Articular chondrocyte of knee joint (primary cell): ENCODE measurements around the gene PRR11. TPM values are rescaled to one million over a fixed set of nuclear protein-coding genes. Genes with fewer than 3 reads are reported as not detected.

Source experiments
- small RNA-seq: library from RNA; depleted of rRNA; stranded (forward); fragments of <200 nt; gene quantifications from one replicate; pipeline ENCODE3, GENCODE V24; 2012
- total RNA-seq: library from RNA; depleted of rRNA; stranded (reverse); fragments of >200 nt; gene quantifications from 2 replicates; pipeline ENCODE4 v1.2.3, GENCODE V29; 2012

The PRR11 gene
- 72.1 and 254 TPM in 2 replicates for total RNA-seq

DNA sequence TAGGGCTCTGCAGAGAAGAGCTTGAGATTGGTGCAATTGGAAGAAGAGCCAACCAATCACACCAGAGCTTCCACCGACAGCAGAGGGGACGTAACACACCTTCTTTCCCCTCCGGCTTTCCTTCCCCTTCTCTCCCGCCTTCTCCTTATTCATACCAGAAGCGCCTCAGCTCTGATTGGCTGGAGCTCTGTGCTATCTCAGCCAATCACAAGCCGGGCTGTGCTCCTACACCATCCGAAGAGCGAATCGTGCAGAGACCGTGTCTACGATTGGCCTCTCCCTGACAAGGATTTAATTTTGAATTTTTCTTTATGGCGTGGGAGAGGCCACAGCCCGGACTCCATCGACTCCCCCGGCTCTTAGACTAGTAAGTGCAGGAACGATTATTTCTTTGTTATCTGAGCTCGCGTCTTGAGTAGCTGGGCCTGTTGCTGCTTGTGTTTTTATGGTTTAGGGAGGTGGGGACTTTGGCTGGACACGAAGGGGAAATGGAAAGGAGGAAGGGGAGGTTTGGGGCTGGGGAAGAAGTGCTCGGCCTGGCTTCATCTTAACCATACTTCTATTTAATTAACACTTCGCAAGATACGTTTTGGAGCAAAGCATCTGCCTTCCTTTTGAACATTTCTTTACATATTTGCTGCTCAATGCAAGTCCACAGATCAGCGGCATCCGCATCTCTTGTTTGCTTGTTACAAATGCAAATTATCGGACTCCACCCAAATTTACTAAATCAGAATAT lies at the start of gene PRR11:
Gene PRR11 (plus strand): TSS at position 308 of the 739 bp plus-strand sequence. CDS start 14,007 bp downstream, outside the sequence.

DNA sequence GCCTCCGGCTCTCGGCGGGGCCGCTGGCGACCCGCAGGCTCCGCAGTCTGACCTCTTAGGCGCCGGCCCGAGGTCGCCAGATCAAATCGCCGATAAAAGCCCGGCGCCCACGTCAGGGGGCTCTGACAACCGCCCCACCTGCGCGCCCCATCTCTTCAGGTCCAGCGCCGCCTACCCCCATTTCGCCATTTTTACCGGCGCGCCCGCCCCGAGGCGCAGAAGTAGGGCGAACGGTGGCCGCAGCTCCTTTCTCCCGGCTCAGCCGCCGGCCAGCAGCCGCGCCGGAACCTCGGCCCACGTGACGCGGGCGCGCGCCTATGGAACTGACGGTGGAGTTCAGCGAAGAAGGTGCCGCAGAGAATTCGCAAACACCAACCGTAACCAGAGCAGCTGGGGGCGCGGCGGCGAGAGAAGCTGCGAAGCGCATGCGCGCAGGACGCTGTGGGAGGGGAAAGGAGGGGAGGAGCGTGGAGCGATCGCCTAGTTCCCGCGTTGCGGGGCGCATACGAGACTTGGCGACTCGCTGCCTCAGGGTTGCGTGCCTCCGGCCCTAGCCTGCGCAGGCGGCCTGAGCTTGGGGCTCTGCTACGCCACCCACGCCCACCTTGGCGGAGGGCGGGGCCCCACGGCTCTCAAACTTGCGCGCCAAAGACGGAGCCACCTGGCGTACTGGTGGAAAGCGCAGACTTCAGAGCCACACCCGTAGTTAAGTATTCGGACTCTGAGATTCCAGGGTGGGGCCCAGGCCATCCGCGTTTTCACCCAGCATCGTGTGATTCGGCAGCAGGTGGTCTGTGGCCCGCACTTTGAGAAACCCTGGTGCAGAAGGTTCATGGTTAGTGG lies 48.9 kb upstream of the PRR11 start, which contains the start of gene TRIM37:
Gene TRIM37 (minus strand): TSS at position 418 of the 843 bp plus-strand sequence. CDS start 419 bp downstream, outside the sequence.

DNA sequence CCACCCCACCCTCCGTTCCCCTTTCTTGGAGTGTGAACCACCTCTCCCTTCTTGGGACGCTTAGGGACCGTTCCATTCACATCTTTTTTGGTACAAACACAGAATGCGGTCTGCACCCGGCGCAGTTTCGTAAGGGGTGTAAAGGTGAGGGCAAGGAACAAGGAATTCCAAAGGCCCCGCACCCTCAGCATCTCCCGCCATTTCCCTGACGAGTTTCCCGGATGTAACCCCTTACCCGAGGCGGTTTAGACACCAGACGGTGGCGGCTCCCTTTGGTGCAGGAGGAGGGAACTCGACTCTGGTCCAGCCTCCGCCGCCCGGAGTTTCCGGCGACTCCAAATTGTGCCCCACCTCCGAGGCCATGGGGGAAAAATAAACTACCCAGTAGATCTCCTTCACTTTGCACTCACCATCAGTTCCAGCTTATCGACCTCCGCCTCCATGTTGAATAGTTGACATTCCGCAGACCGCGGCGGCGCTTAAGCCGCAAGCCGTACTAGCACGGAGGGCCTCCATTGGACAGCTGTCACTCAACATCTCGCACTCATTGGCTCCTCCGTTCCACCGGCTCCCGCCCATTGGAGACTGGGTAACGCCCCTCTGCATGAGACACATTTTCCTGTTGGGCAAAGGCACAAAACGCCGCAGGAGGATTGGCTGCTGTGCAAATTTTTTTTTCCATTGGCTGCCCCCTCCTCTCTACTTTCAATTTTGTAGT lies 666 bp upstream of the PRR11 start, which contains the start of gene SKA2:
Gene SKA2 (minus strand): TSS at position 466 of the 718 bp plus-strand sequence. CDS start 23 bp downstream, at position 443.

DNA sequence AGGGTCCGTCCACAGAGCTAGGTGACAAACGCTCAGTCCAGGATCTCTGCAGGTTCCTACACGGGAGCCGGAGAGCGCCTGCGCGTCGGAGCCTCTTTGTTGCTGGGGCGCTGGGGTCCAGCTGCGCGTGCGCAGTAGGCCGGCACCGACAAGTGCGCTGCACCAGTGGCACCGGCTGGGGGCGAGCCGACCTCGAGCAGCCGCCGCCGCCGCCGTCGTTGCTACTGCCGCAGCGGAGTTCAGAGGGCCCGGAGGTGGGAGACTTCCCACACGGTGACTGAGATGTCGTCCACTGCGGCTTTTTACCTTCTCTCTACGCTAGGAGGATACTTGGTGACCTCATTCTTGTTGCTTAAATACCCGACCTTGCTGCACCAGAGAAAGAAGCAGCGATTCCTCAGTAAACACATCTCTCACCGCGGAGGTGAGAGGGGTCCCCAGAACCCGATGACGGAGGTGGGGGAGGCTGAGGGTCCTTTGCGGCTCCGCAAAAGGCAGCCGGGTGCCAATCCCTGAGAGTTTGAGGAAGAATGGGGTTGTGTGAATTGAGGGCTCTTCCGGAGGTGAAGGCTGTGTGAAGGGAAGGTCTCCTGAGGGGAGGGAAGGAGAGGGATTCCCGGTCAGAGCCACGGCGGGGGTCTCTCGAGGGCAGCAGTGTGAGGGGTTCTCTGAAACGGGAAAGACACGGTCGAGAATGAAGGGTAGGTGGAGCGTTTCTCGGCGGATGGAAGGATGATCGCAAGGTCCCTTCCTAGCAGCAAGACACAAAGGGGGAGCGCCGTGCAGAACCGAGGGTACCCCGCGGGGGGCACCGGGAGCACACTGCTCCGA lies 65.0 kb downstream of the PRR11 start, which contains the start of gene GDPD1:
Gene GDPD1 (plus strand): TSS at position 184 of the 831 bp plus-strand sequence. CDS start 99 bp downstream, at position 283.

Small RNA genes lying within 50 kb of the gene (small RNA-seq; reads per million reads assigned to genes)
- gene MIR301A (1,731 reads per million, percentile 99 among the genes with 10 or more reads in this experiment), gene MIR454 (186 reads per million, percentile 98 among the genes with 10 or more reads in this experiment), gene RNU2-58P (0.15 reads per million)

Other genes with a start within 250 kb of the PRR11 start
- 43.6 and 43.7 TPM in 2 replicates for gene TRIM37, start 48.9 kb upstream of the PRR11 start, total RNA-seq
- gene SKA2, start 560 bp upstream of the PRR11 start, total RNA-seq, result 60.1 and 80.3 TPM in 2 replicates
- 21.3 and 23.0 TPM in 2 replicates for gene SMG8, start 54.3 kb downstream of the PRR11 start, total RNA-seq
- gene GDPD1, start 64.8 kb downstream of the PRR11 start, total RNA-seq, result 0.39 and 0.86 TPM in 2 replicates
- gene YPEL2, start 175.9 kb downstream of the PRR11 start, total RNA-seq, result 13.9 and 20.2 TPM in 2 replicates